ENCODE measurements around the gene LOXHD1.

LOXHD1 gene

GRCh38 chr18:46445522-46446313, 211.3 kb downstream of the LOXHD1 start:
- DNase-seq, result no peak

- DNase-seq, result no peak
Measured at GRCh38 chr18:46439037-46439436, 218.0 kb downstream of the LOXHD1 start.

- no peak for DNase-seq
Measured at GRCh38 chr18:46437061-46437460, 220.0 kb downstream of the LOXHD1 start.

- DNase-seq, result no peak
Measured at GRCh38 chr18:46436621-46437020, 220.4 kb downstream of the LOXHD1 start.

GRCh38 chr18:46435031-46435430, 222.0 kb downstream of the LOXHD1 start:
- no peak for DNase-seq

- no peak for DNase-seq
Measured at GRCh38 chr18:46434629-46435028, 222.4 kb downstream of the LOXHD1 start.

GRCh38 chr18:46433121-46433826, 223.7 kb downstream of the LOXHD1 start:
- no peak for DNase-seq

- no peak for DNase-seq
Measured at GRCh38 chr18:46431522-46432171, 225.4 kb downstream of the LOXHD1 start.

GRCh38 chr18:46429649-46430224, 227.3 kb downstream of the LOXHD1 start:
- DNase-seq, result no peak

- no peak for DNase-seq
Measured at GRCh38 chr18:46429130-46429529, 227.9 kb downstream of the LOXHD1 start.

- DNase-seq, result no peak
Measured at GRCh38 chr18:46428368-46428767, 228.7 kb downstream of the LOXHD1 start.

GRCh38 chr18:46427216-46427995, 229.6 kb downstream of the LOXHD1 start:
- no peak for DNase-seq

Data from fibroblast of skin of back (primary cell).